ENCODE data around the gene SEMA6B.

DNA sequence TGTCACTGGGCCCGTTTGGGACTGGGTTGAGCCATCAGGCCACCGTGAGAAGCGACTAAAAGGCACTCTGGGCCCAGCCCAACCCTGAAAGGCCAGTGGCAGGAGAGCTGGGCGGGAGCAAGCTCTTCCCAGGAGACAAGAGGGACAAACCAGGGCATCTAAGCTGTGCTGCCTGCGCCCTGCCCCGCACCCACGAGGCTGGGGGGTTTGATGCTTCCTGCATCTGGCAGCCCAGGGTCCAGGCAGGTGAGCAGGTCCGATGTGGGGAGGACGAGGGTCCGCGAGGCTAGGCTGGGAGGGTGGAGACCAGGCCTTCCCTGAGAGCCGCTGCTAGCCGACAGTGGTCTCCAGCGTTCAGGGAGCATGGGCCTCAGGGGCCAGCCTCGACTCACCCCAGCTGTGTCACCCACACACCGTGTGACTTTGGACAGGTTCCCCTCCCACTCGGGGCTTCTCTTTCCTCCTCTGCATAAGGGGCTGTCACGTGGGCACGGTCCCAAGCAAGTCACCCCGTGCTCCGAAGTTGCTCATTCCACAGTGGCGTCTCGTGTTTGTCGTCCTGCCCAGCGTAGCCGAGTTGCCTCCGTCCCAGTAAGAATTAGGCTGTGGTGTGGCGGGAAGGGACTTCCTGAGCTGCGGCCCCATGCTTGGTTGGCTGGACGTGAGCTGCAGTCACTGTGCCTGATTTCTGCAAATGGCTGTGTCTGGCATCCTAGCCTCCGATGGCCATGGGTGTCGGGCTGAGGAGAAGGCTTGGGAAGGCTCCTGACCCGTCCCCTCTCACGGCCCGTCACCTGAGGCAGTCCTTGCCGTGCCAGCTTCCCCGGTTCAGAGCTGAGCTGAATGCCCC lies 57.0 kb downstream of the SEMA6B start:
- no peak for TF ChIP-seq CTCF (IDR thresholded peaks at IDR 0.05)
- no peak for TF ChIP-seq POLR2A (IDR thresholded peaks at IDR 0.05)
- TF ChIP-seq POLR2AphosphoS5 (IDR thresholded peaks at IDR 0.05) = no peak

Data from breast epithelium (tissue), 3 donors.